Measurements from ENCODE around the gene OR6P1.

The OR6P1 gene

GRCh38 chr1:158570480-158570879 is at the start of gene OR6P1:
Gene OR6P1 (minus strand): TSS chr1:158570580. CDS start chr1:158563604, 6,976 bp downstream.
- DNase-seq = no peak

GRCh38 chr1:158613764-158614163 is 43.4 kb upstream of the OR6P1 start:
- no peak for DNase-seq

GRCh38 chr1:158611916-158612315 is 41.5 kb upstream of the OR6P1 start:
- no peak for DNase-seq

- DNase-seq = no peak
Observed at GRCh38 chr1:158607296-158607695, 36.9 kb upstream of the OR6P1 start.

- no peak for DNase-seq
Observed at GRCh38 chr1:158604968-158605367, 34.6 kb upstream of the OR6P1 start, which contains the start of gene OR10Z1. Gene OR10Z1 (plus strand): TSS chr1:158605268. CDS start chr1:158606439, 1,171 bp downstream.

GRCh38 chr1:158600735-158601134 is 30.4 kb upstream of the OR6P1 start:
- no peak for DNase-seq

- DNase-seq = no peak
Observed at GRCh38 chr1:158586942-158587341, 16.6 kb upstream of the OR6P1 start.

GRCh38 chr1:158583962-158584361 is 13.6 kb upstream of the OR6P1 start:
- DNase-seq = no peak

- no peak for DNase-seq
Observed at GRCh38 chr1:158579733-158580132, 9.4 kb upstream of the OR6P1 start, which contains the start of gene OR10X1. Gene OR10X1 (minus strand): TSS chr1:158579899. CDS start chr1:158579899, 0 bp downstream.

GRCh38 chr1:158577561-158577960 is 7.2 kb upstream of the OR6P1 start:
- no peak for DNase-seq

GRCh38 chr1:158572226-158572625 is 1.8 kb upstream of the OR6P1 start:
- DNase-seq = no peak

GRCh38 chr1:158564608-158565007 is 5.8 kb downstream of the OR6P1 start:
- DNase-seq = peak; percentile 44 to 52

- DNase-seq = peak in 1 of 2 donors; percentile 7
Observed at GRCh38 chr1:158563853-158564252, 6.5 kb downstream of the OR6P1 start.

- DNase-seq = no peak
Observed at GRCh38 chr1:158559696-158560095, 10.7 kb downstream of the OR6P1 start.

- no peak for DNase-seq
Observed at GRCh38 chr1:158554352-158554751, 16.0 kb downstream of the OR6P1 start, which contains the start of gene OR6Y1. Gene OR6Y1 (minus strand): TSS chr1:158554405. CDS start chr1:158548105, 6,300 bp downstream.

- DNase-seq = no peak
Observed at GRCh38 chr1:158552296-158552695, 18.1 kb downstream of the OR6P1 start.

GRCh38 chr1:158547533-158547932 is 22.8 kb downstream of the OR6P1 start:
- DNase-seq = no peak

- DNase-seq = no peak
Observed at GRCh38 chr1:158537609-158538008, 32.8 kb downstream of the OR6P1 start.

GRCh38 chr1:158534496-158534895 is 35.9 kb downstream of the OR6P1 start:
- DNase-seq = no peak

GRCh38 chr1:158527190-158527815 is 43.1 kb downstream of the OR6P1 start:
- peak in 1 of 2 donors; percentile 43 for DNase-seq

GRCh38 chr1:158521666-158522058 is 48.7 kb downstream of the OR6P1 start:
- DNase-seq = no peak

- no peak for DNase-seq
Observed at GRCh38 chr1:158520955-158521665, 49.3 kb downstream of the OR6P1 start.

GRCh38 chr1:158520021-158520420 is 50.4 kb downstream of the OR6P1 start:
- no peak for DNase-seq

- no peak for DNase-seq
Observed at GRCh38 chr1:158516966-158517365, 53.4 kb downstream of the OR6P1 start.

Measured in inflammatory macrophage treated with lipopolysaccharide for 1 hour (primary cell).